GM23248 (cell line): ENCODE data around the gene NCOA5.

Source experiments
- EZH2 ChIP-seq: fragments of 200-600 bp; sonication (generic); IDR thresholded peaks from 2 replicates; pipeline ENCODE4 v1.6.1; 2018; ENCODE audit warnings: antibody characterized with exemption, mild to moderate bottlenecking; ENCODE audit not compliant: insufficient read depth, poor library complexity, severe bottlenecking
- EZH2phosphoT487 ChIP-seq: fragments of 200-600 bp; sonication (generic); IDR thresholded peaks from 2 replicates; pipeline ENCODE4 v1.6.1; 2018; ENCODE audit warnings: antibody characterized with exemption, moderate library complexity, mild to moderate bottlenecking, low read depth; ENCODE audit not compliant: insufficient read depth

- TF ChIP-seq EZH2, result no peak
- TF ChIP-seq EZH2phosphoT487, result no peak
Measured at GRCh38 chr20:46060301-46060881, 29.4 kb downstream of the NCOA5 start.
